H9 (cell line): ENCODE measurements around the gene EHBP1L1. TPM values are rescaled to one million over a fixed set of nuclear protein-coding genes. Genes with fewer than 3 reads are reported as not detected.

Experiments
- DNase-seq: peaks from one replicate; pipeline ENCODE4 v3.0.0-alpha.2; 2017
- H2AFZ ChIP-seq: one replicate; pipeline ENCODE4 v1.6.1; 2013; ENCODE audit warnings: mild to moderate bottlenecking, low read length, control low read depth, moderate library complexity
- H2AK5ac ChIP-seq: 2 replicates; pipeline ENCODE4 v1.6.1; 2013; ENCODE audit warnings: low read length, control low read depth, mixed read lengths; ENCODE audit not compliant: insufficient read length
- H2BK120ac ChIP-seq: one replicate; pipeline ENCODE4 v1.6.1; 2013; ENCODE audit warnings: low read depth, mild to moderate bottlenecking, low read length, control low read depth, inconsistent platforms; ENCODE audit not compliant: poor library complexity, severe bottlenecking
- H2BK12ac ChIP-seq: 2 replicates; pipeline ENCODE4 v1.6.1; 2013; ENCODE audit warnings: low read length, control low read depth, mixed read lengths, low read depth; ENCODE audit not compliant: insufficient read length
- H2BK15ac ChIP-seq: 2 replicates; pipeline ENCODE4 v1.6.1; 2013; ENCODE audit warnings: low read depth, low read length, control low read depth
- H2BK20ac ChIP-seq: one replicate; pipeline ENCODE4 v1.6.1; 2013; ENCODE audit warnings: low read depth, mild to moderate bottlenecking, low read length, control low read depth, inconsistent platforms; ENCODE audit not compliant: poor library complexity, severe bottlenecking
- H2BK5ac ChIP-seq: 2 replicates; pipeline ENCODE4 v1.6.1; 2013; ENCODE audit warnings: low read length, control low read depth, mixed read lengths; ENCODE audit not compliant: insufficient read length
- H3K14ac ChIP-seq: 2 replicates; pipeline ENCODE4 v1.6.1; 2013; ENCODE audit warnings: low read length, control low read depth; ENCODE audit not compliant: insufficient read depth
- H3K18ac ChIP-seq: 2 replicates; pipeline ENCODE4 v1.6.1; 2013; ENCODE audit warnings: low read depth, mild to moderate bottlenecking, mixed read lengths, low read length, control low read depth; ENCODE audit not compliant: insufficient read length
- H3K23ac ChIP-seq: 2 replicates; pipeline ENCODE4 v1.6.1; 2013; ENCODE audit warnings: low read length, control low read depth, mixed read lengths, low read depth; ENCODE audit not compliant: insufficient read length
- H3K23me2 ChIP-seq: 2 replicates; pipeline ENCODE4 v1.6.1; 2013; ENCODE audit warnings: low read depth, mild to moderate bottlenecking, mixed read lengths, low read length, control low read depth; ENCODE audit not compliant: insufficient read length, poor library complexity, severe bottlenecking
- H3K27ac ChIP-seq: 2 replicates; pipeline ENCODE4 v1.5.1; 2013; ENCODE audit warnings: low read length, control low read depth, mixed read lengths, low read depth; ENCODE audit not compliant: insufficient read length
- H3K27me3 ChIP-seq: 2 replicates; pipeline ENCODE4 v1.6.1; 2013; ENCODE audit warnings: low read length, control low read depth, inconsistent platforms; ENCODE audit not compliant: insufficient read depth
- H3K4ac ChIP-seq: 2 replicates; pipeline ENCODE4 v1.6.1; 2013; ENCODE audit warnings: low read depth, mild to moderate bottlenecking, control low read depth, inconsistent platforms, low read length, moderate library complexity
- H3K4me1 ChIP-seq: 2 replicates; pipeline ENCODE4 v1.6.1; 2013; ENCODE audit warnings: low read length, control low read depth, inconsistent platforms; ENCODE audit not compliant: insufficient read depth
- H3K4me2 ChIP-seq: 2 replicates; pipeline ENCODE4 v1.6.1; 2013; ENCODE audit warnings: low read length, control low read depth, mixed read lengths; ENCODE audit not compliant: insufficient read length, insufficient read depth
- H3K56ac ChIP-seq: 2 replicates; pipeline ENCODE4 v1.6.1; 2013; ENCODE audit warnings: low read depth, mild to moderate bottlenecking, mixed read lengths, low read length, control low read depth; ENCODE audit not compliant: insufficient read length
- H3K79me1 ChIP-seq: 2 replicates; pipeline ENCODE4 v1.6.1; 2013; ENCODE audit warnings: low read depth, mild to moderate bottlenecking, moderate library complexity, low read length, control low read depth, inconsistent platforms; ENCODE audit not compliant: insufficient read depth, poor library complexity, severe bottlenecking
- H3K79me2 ChIP-seq: 2 replicates; pipeline ENCODE4 v1.6.1; 2013; ENCODE audit warnings: low read length, control low read depth, inconsistent platforms; ENCODE audit not compliant: insufficient read depth
- H3K9ac ChIP-seq: 2 replicates; pipeline ENCODE4 v1.6.1; 2013; ENCODE audit warnings: low read length, control low read depth, mixed read lengths; ENCODE audit not compliant: insufficient read length; ENCODE audit errors: extremely low read depth
- H3K9me3 ChIP-seq: one replicate; pipeline ENCODE4 v1.6.1; 2013; ENCODE audit warnings: low read depth, low read length, inconsistent platforms; ENCODE audit not compliant: control insufficient read depth
- H3T11ph ChIP-seq: one replicate; pipeline ENCODE4 v1.6.1; 2013; ENCODE audit warnings: mild to moderate bottlenecking, low read length, control low read depth, inconsistent platforms
- H4K20me1 ChIP-seq: one replicate; pipeline ENCODE4 v1.6.1; 2013; ENCODE audit not compliant: control insufficient read depth, insufficient read length, insufficient read depth
- H4K5ac ChIP-seq: 2 replicates; pipeline ENCODE4 v1.6.1; 2013; ENCODE audit warnings: low read depth, mild to moderate bottlenecking, mixed read lengths, low read length, control low read depth; ENCODE audit not compliant: insufficient read length
- H4K8ac ChIP-seq: replicated peaks from 2 replicates; pipeline ENCODE4 v1.6.1; 2013; ENCODE audit warnings: low read length, control low read depth, mixed read lengths, low read depth; ENCODE audit not compliant: insufficient read length
- H4K91ac ChIP-seq: 2 replicates; pipeline ENCODE4 v1.6.1; 2013; ENCODE audit warnings: low read depth, mild to moderate bottlenecking, moderate library complexity, mixed read lengths, low read length, control low read depth; ENCODE audit not compliant: insufficient read length
- H3K27ac Mint-ChIP-seq, 3 experiments: 2 replicates in 2 of 3; 3 replicates in 1 of 3; pipeline ENCODE4 v1.8.0; 2020 to 2021; ENCODE audit warnings: mixed read lengths in 3 of 3, mild to moderate bottlenecking in 1 of 3, moderate library complexity in 1 of 3
- H3K27me3 Mint-ChIP-seq: 2 replicates; pipeline ENCODE4 v1.8.0; 2021; ENCODE audit warnings: low read depth, mild to moderate bottlenecking, moderate library complexity, mixed read lengths
- H3K36me3 Mint-ChIP-seq, 3 experiments: 2 replicates in 2 of 3; 3 replicates in 1 of 3; pipeline ENCODE4 v1.8.0; 2020 to 2021; ENCODE audit warnings: low read depth in 3 of 3, mixed read lengths in 3 of 3; ENCODE audit not compliant: insufficient read depth in 1 of 3
- H3K4me1 Mint-ChIP-seq, 2 experiments: 2 replicates each; pipeline ENCODE4 v1.8.0; 2020; ENCODE audit warnings: mixed read lengths in 2 of 2
- H3K4me3 Mint-ChIP-seq, 2 experiments: 2 replicates in 1 of 2; 3 replicates in 1 of 2; pipeline ENCODE4 v1.8.0; 2020 to 2021; ENCODE audit warnings: mild to moderate bottlenecking in 2 of 2, mixed read lengths in 2 of 2, moderate library complexity in 1 of 2
- H3K9me3 Mint-ChIP-seq, 2 experiments: 2 replicates in 1 of 2; 3 replicates in 1 of 2; pipeline ENCODE4 v1.8.0; 2020; ENCODE audit warnings: mild to moderate bottlenecking in 2 of 2, mixed read lengths in 2 of 2, moderate library complexity in 1 of 2
- CTCF ChIP-seq: fragments of 200-600 bp; sonication (generic); conservative IDR thresholded peaks from 3 replicates; pipeline ENCODE4 v1.8.0; 2021; ENCODE audit warnings: antibody characterized with exemption, mild to moderate bottlenecking
- WGBS: extraction: QIAGEN DNeasy Blood & Tissue Kit; methylation state at CpG from one replicate; pipeline ENCODE4 v1.1.7; 2013; ENCODE audit warnings: missing lambda C conversion rate, low lambda C conversion rate, mixed read lengths; ENCODE audit not compliant: insufficient read length; ENCODE audit errors: extremely low coverage; 5-methylcytosine and 5-hydroxymethylcytosine counted together
- total RNA-seq: library from RNA; stranded (reverse); gene quantifications from 2 replicates; pipeline ENCODE4 v1.2.1, GENCODE V29; 2021

EHBP1L1 gene
- total RNA-seq, 1 experiment from 2014 or later: 13.8 TPM

DNA sequence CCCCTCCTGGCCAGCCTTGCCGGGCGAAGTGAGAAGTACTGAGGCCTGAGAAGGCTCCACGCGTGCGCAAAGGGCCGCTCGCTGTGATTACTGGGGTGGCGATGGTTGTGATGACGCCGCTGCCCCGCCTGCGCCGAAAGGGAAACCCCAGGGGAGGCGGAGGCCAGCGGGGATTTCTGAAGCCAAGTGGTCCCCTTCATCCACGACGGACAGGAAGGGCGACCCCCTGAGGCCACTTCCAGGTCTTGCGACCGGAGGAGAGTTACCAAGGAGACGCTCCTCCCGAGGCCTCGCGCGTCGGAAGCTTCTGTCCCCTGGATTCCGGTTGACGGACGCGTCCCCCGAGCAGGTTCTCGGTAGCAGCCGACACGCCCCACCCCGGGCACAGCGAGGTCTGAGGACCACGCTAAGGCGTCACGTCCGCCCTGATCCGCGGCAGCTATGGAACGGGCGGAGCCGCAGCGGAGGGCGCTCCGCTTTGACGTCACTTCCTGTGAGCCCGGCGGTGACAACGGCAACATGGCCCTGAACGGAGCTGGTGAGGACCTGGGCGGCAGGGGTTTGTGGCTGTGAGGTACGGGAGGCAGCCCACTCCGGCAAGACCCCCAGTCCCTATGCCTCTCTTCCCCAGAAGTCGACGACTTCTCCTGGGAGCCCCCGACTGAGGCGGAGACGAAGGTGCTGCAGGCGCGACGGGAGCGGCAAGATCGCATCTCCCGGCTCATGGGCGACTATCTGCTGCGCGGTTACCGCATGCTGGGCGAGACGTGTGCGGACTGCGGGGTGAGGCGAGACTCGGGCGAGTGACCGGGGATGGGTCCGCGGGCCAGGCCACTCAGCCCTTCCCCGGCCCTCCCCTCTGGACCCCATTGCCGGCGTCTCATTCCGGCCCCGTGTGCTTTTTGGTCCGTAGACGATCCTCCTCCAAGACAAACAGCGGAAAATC is 5.6 kb upstream of the EHBP1L1 start, which contains the start of gene ZNRD2:
Gene ZNRD2, plus strand, starts transcription at position 505 of the 946 bp plus-strand sequence. Its CDS starts 15 bp downstream, at position 520.
- H2BK12ac ChIP-seq: no peak within 1 kb of the TSS
- H3K4me1 ChIP-seq: no peaks in the 10 kb centered on the region; the same call in 1 of the 2 replicates
- peaks cover 30 to 44% of the 10 kb centered on the region in 2 experiments for H3K4me1 Mint-ChIP-seq

More for the DNA sequence above, 5.6 kb upstream of the EHBP1L1 start, which contains the start of gene ZNRD2:
- Histone ChIP-seq H3T11ph (no peak within 1 kb of the TSS), H3K23me2 (peaks cover 25% of the 10 kb centered on the region), H2BK15ac (no peak within 1 kb of the TSS; the same call in 1 of the 2 replicates), H2BK20ac (no peak within 1 kb of the TSS), H3K4ac (no peak within 1 kb of the TSS), H3K4me2 (peak within 1 kb of the TSS; percentile 78), H2AK5ac (no peak within 1 kb of the TSS), H3K79me1 (peaks cover 4% of the 10 kb centered on the region), H3K27ac (no peak within 1 kb of the TSS), H4K91ac (no peak within 1 kb of the TSS), H3K9ac (peak within 1 kb of the TSS; percentile 76), H4K20me1 (no peaks in the 10 kb centered on the region), H2BK120ac (no peak within 1 kb of the TSS), H3K56ac (no peak within 1 kb of the TSS), H3K27me3 (peaks cover 2% of the 10 kb centered on the region; the same call in 1 of the 2 replicates), H4K8ac (no peak within 1 kb of the TSS), H3K18ac (peak within 1 kb of the TSS; percentile 32), H3K79me2 (no peaks in the 10 kb centered on the region; the same call in 1 of the 2 replicates), H2BK5ac (no peak within 1 kb of the TSS), H2AFZ (no peak within 1 kb of the TSS), H4K5ac (no peak within 1 kb of the TSS), H3K9me3 (no peaks in the 10 kb centered on the region), H3K14ac (no peak within 1 kb of the TSS; the same call in 1 of the 2 replicates), H3K23ac (no peak within 1 kb of the TSS)
- Mint-ChIP-seq H3K4me3 (peak within 1 kb of the TSS; percentile 99), H3K27ac (peak within 1 kb of the TSS; percentile 44 to 98 (median 98); a peak in 6 of 7 replicates), H3K27me3 (peaks cover 7% of the 10 kb centered on the region), H3K36me3 (peaks cover 6 to 14% (median 9%) of the 10 kb centered on the region in 3 experiments; a peak in 6 of 7 replicates), H3K9me3 (no peaks in the 10 kb centered on the region; a peak in 1 of 5 replicates)
- TF ChIP-seq CTCF: peak; percentile 82
- DNase-seq: peak; percentile 99
- no CpG with 5 or more reads among the region's 89 CpGs for WGBS
